Esophagus (tissue), 2 donors: ENCODE measurements around the gene KIAA1614. TPM values are rescaled to one million over a fixed set of nuclear protein-coding genes. Genes with fewer than 3 reads are reported as not detected.

Experiments
- H3K27ac ChIP-seq, 2 donors: one replicate each; pipeline ENCODE4 v1.5.1; 2013; ENCODE audit warnings: low read depth in 2 of 2, mild to moderate bottlenecking in 2 of 2, inconsistent platforms in 1 of 2, low read length in 1 of 2, moderate library complexity in 1 of 2
- H3K27me3 ChIP-seq, 2 donors: one replicate each; pipeline ENCODE4 v1.6.1; 2013; ENCODE audit warnings: low read length in 2 of 2, control low read depth in 1 of 2, mild to moderate bottlenecking in 1 of 2; ENCODE audit not compliant: insufficient read depth in 2 of 2, control insufficient read depth in 1 of 2
- H3K36me3 ChIP-seq, 2 donors: one replicate each; pipeline ENCODE4 v1.6.1; 2013; ENCODE audit warnings: low read length in 1 of 2; ENCODE audit not compliant: control insufficient read depth in 2 of 2, insufficient read depth in 2 of 2
- H3K4me1 ChIP-seq, 2 donors: one replicate each; pipeline ENCODE4 v1.6.1; 2013; ENCODE audit warnings: low read length in 1 of 2; ENCODE audit not compliant: control insufficient read depth in 2 of 2, insufficient read depth in 2 of 2
- H3K4me3 ChIP-seq, 2 donors: one replicate each; pipeline ENCODE4 v1.5.1; 2013; ENCODE audit warnings: low read length in 2 of 2, mild to moderate bottlenecking in 2 of 2, low read depth in 1 of 2, moderate library complexity in 1 of 2
- H3K9me3 ChIP-seq, 2 donors: one replicate each; pipeline ENCODE4 v1.6.1; 2013; ENCODE audit warnings: mild to moderate bottlenecking in 2 of 2, low read depth in 1 of 2, low read length in 1 of 2, moderate library complexity in 1 of 2; ENCODE audit not compliant: control insufficient read depth in 2 of 2, insufficient read depth in 1 of 2
- WGBS, 2 donors: extraction: QIAGEN DNeasy Blood & Tissue Kit; methylation state at CpG; one replicate each; pipeline ENCODE4 v1.1.7; 2013; 5-methylcytosine and 5-hydroxymethylcytosine counted together
- polyA plus RNA-seq, 2 donors: library from polyadenylated mRNA; stranded (reverse); fragments of 200-250 nt; gene quantifications; one replicate each; pipeline ENCODE4 v1.2.3, GENCODE V29; 2013
- donor health status: healthy with polysubstance abuse.
- donor health status: Bipolar disorder and iron deficiency.

Gene KIAA1614
- polyA plus RNA-seq, 2 donors = 1.0 to 1.5 TPM

- peaks cover 0 to 2% of the 10 kb centered on the region in 2 donors for H3K36me3 ChIP-seq
- H3K9me3 ChIP-seq = no peaks in the 10 kb centered on the region
- 72 to 80% methylated on average over 8 to 9 of the region's 9 CpGs for WGBS, 2 donors
- H3K4me3 ChIP-seq = no peak overlapping the region
- no peak overlapping the region for H3K27ac ChIP-seq
- H3K4me1 ChIP-seq = no peaks in the 10 kb centered on the region
- H3K27me3 ChIP-seq = no peaks in the 10 kb centered on the region
Measured at GRCh38 chr1:180937624-180938225, 25.0 kb downstream of the KIAA1614 start.

GRCh38 chr1:180939073-180939710 lies 26.5 kb downstream of the KIAA1614 start:
- Histone ChIP-seq H3K27me3 (no peaks in the 10 kb centered on the region), H3K9me3 (no peaks in the 10 kb centered on the region), H3K4me3 (no peak overlapping the region), H3K27ac (no peak overlapping the region), H3K36me3 (peaks cover 0 to 2% of the 10 kb centered on the region in 2 donors), H3K4me1 (no peaks in the 10 kb centered on the region)
- WGBS, 2 donors = 73 to 75% methylated on average over 9 of the region's 9 CpGs

- Histone ChIP-seq H3K4me1 (no peaks in the 10 kb centered on the region), H3K27me3 (no peaks in the 10 kb centered on the region), H3K4me3 (no peak overlapping the region), H3K36me3 (peaks cover 0 to 4% of the 10 kb centered on the region in 2 donors), H3K27ac (no peak overlapping the region), H3K9me3 (no peaks in the 10 kb centered on the region)
- 73 to 78% methylated on average over 3 of the region's 3 CpGs for WGBS, 2 donors
Measured at GRCh38 chr1:180939711-180940103, 27.0 kb downstream of the KIAA1614 start.

GRCh38 chr1:180940445-180940844 lies 27.7 kb downstream of the KIAA1614 start:
- Histone ChIP-seq H3K27me3 (no peaks in the 10 kb centered on the region), H3K9me3 (no peaks in the 10 kb centered on the region), H3K4me1 (no peaks in the 10 kb centered on the region), H3K4me3 (no peak overlapping the region), H3K27ac (no peak overlapping the region), H3K36me3 (peaks cover 0 to 4% of the 10 kb centered on the region in 2 donors)
- WGBS, 2 donors = 94 to 95% methylated on average over 5 of the region's 5 CpGs

- H3K4me3 ChIP-seq = no peak overlapping the region
- H3K36me3 ChIP-seq = peaks cover 0 to 2% of the 10 kb centered on the region in 2 donors
- 85 to 89% methylated on average over 20 of the region's 20 CpGs for WGBS, 2 donors
- H3K4me1 ChIP-seq = no peaks in the 10 kb centered on the region
- no peak overlapping the region for H3K27ac ChIP-seq
- no peaks in the 10 kb centered on the region for H3K9me3 ChIP-seq
- no peaks in the 10 kb centered on the region for H3K27me3 ChIP-seq
Measured at GRCh38 chr1:180941518-180942275, 29.0 kb downstream of the KIAA1614 start.

- no peak overlapping the region for H3K4me3 ChIP-seq
- H3K27me3 ChIP-seq = no peaks in the 10 kb centered on the region
- no peaks in the 10 kb centered on the region for H3K4me1 ChIP-seq
- WGBS, 2 donors = 84 to 87% methylated on average over 15 of the region's 15 CpGs
- no peak overlapping the region for H3K27ac ChIP-seq
- H3K9me3 ChIP-seq = no peaks in the 10 kb centered on the region
- peaks cover 0 to 9% of the 10 kb centered on the region in 2 donors for H3K36me3 ChIP-seq
Measured at GRCh38 chr1:180945151-180945550, 32.5 kb downstream of the KIAA1614 start.

- no peak overlapping the region for H3K4me3 ChIP-seq
- peaks cover 0 to 12% of the 10 kb centered on the region in 2 donors for H3K36me3 ChIP-seq
- no peaks in the 10 kb centered on the region for H3K27me3 ChIP-seq
- no peak overlapping the region for H3K27ac ChIP-seq
- H3K9me3 ChIP-seq = no peaks in the 10 kb centered on the region
- 61 to 70% methylated on average over 8 of the region's 8 CpGs for WGBS, 2 donors
- no peaks in the 10 kb centered on the region for H3K4me1 ChIP-seq
Measured at GRCh38 chr1:180945551-180945950, 32.9 kb downstream of the KIAA1614 start.

GRCh38 chr1:180946056-180946455 lies 33.4 kb downstream of the KIAA1614 start:
- no peaks in the 10 kb centered on the region for H3K4me1 ChIP-seq
- H3K9me3 ChIP-seq = no peaks in the 10 kb centered on the region
- peaks cover 0 to 12% of the 10 kb centered on the region in 2 donors for H3K36me3 ChIP-seq
- no peaks in the 10 kb centered on the region for H3K27me3 ChIP-seq
- WGBS, 2 donors = 52 to 77% methylated on average over 6 to 7 of the region's 7 CpGs
- no peak overlapping the region for H3K27ac ChIP-seq
- H3K4me3 ChIP-seq = no peak overlapping the region

- H3K4me3 ChIP-seq = no peak overlapping the region
- H3K27me3 ChIP-seq = no peaks in the 10 kb centered on the region
- 75 to 85% methylated on average over 18 of the region's 18 CpGs for WGBS, 2 donors
- no peaks in the 10 kb centered on the region for H3K9me3 ChIP-seq
- no peak overlapping the region for H3K27ac ChIP-seq
- H3K36me3 ChIP-seq = peaks cover 0 to 12% of the 10 kb centered on the region in 2 donors
- no peaks in the 10 kb centered on the region for H3K4me1 ChIP-seq
Measured at GRCh38 chr1:180946541-180947498, 34.1 kb downstream of the KIAA1614 start.
